K562 (cell line): ENCODE results near the gene GGA3. TPM values are rescaled to one million over a fixed set of nuclear protein-coding genes. Genes with fewer than 3 reads are reported as not detected.
A peak's percentile ranks its signal among the peaks of the same experiment; 100 is the strongest.

Experiments
- ATAC-seq: fragments of 200-7000 bp; cut with Tn5 transposase; 3 replicates; pipeline ENCODE4 v1.9.1; 2020; ENCODE audit warnings: moderate library complexity
- BruUV-seq: library from RNA; stranded (reverse); fragments of 400-500 nt; replicated peaks from 2 replicates; lab custom pipeline; 2021; lab: Mats Ljungman, UMichigan
- CTCF ChIA-PET: fragments of 300-600 bp; formaldehyde crosslinking; extraction: SDS; loops from one replicate; lab custom pipeline; 2021; ENCODE audit warnings: low intra/inter-chr PET ratio; lab: Yijun Ruan, JAX
- POLR2A ChIA-PET: fragments of 300-600, 350-650 bp; sonication (Branson Sonifier 250); formaldehyde crosslinking; extraction: SDS; loops from one replicate; lab custom pipeline; 2021; ENCODE audit warnings: antibody characterized with exemption, inconsistent platforms; lab: Yijun Ruan, JAX
- DNase-seq, 4 experiments: peaks; one replicate each; pipeline versions ENCODE4 v3.0.0 to v3.0.0-alpha.2; 2011 to 2018; ENCODE audit warnings: low spot score in 3 of 4, mixed read lengths in 3 of 4; ENCODE audit errors: extremely low read depth in 1 of 4
- FAIRE-seq: peaks from 2 replicates; lab custom pipeline; 2011; peaks lifted over from hg19 to GRCh38; lab: Jason Lieb, UNC
- H2AFZ ChIP-seq: 2 replicates; pipeline ENCODE4 v1.6.0; 2011; ENCODE audit warnings: low read depth, low read length, control low read depth, inconsistent platforms
- H3K27ac ChIP-seq: fragments of 200-600 bp; 3 replicates; pipeline ENCODE4 v1.8.0; 2011; ENCODE audit warnings: low read depth, mild to moderate bottlenecking, control low read depth, inconsistent platforms, low read length, moderate library complexity, mixed read lengths; ENCODE audit errors: extremely low read depth
- H3K27me3 ChIP-seq, 2 experiments: fragments of 300-600 bp in 1 of 2; 2 replicates in 1 of 2; 3 replicates in 1 of 2; pipeline versions ENCODE4 v1.6.0 to v1.8.0; 2011; ENCODE audit warnings: inconsistent platforms in 2 of 2, low read length in 2 of 2, mild to moderate bottlenecking in 1 of 2, mixed read lengths in 1 of 2, moderate library complexity in 1 of 2; ENCODE audit not compliant: control insufficient read depth in 2 of 2, insufficient read depth in 2 of 2
- H3K36me3 ChIP-seq: fragments of 300-600 bp; 3 replicates; pipeline ENCODE4 v1.8.0; 2011; ENCODE audit warnings: mild to moderate bottlenecking, low read length, inconsistent platforms; ENCODE audit not compliant: control insufficient read depth, insufficient read depth
- H3K4me1 ChIP-seq, 2 experiments: fragments of 200-600 bp in 1 of 2; replicated peaks in 1 of 2; 2 replicates in 1 of 2; 3 replicates in 1 of 2; pipeline versions ENCODE4 v1.5.1 to v1.8.0; 2011; ENCODE audit warnings: inconsistent platforms in 2 of 2, low read length in 2 of 2, mild to moderate bottlenecking in 1 of 2, mixed read lengths in 1 of 2, moderate library complexity in 1 of 2; ENCODE audit not compliant: control insufficient read depth in 2 of 2, insufficient read depth in 2 of 2
- H3K4me2 ChIP-seq: 2 replicates; pipeline ENCODE4 v1.6.1; 2011; ENCODE audit warnings: low read length, control low read depth, inconsistent platforms, mixed read lengths; ENCODE audit not compliant: insufficient read depth
- H3K4me3 ChIP-seq: fragments of 200-600 bp; sonication (generic), shearing (Covaris generic); 2 replicates; pipeline ENCODE4 v1.5.1; 2016; ENCODE audit warnings: control low read depth, inconsistent platforms
- H3K79me2 ChIP-seq: fragments of 200-600 bp; 3 replicates; pipeline ENCODE4 v1.8.0; 2011; ENCODE audit warnings: low read length, inconsistent platforms; ENCODE audit not compliant: control insufficient read depth, insufficient read depth
- H3K9ac ChIP-seq, 2 experiments: 2 replicates each; pipeline versions ENCODE4 v1.6.0 to v1.6.1; 2011; ENCODE audit warnings: low read depth in 2 of 2, low read length in 2 of 2, control low read depth in 1 of 2, inconsistent platforms in 1 of 2, mild to moderate bottlenecking in 1 of 2, mixed read lengths in 1 of 2; ENCODE audit not compliant: insufficient read depth in 1 of 2
- H3K9me1 ChIP-seq: one replicate; pipeline ENCODE4 v1.6.0; 2011; ENCODE audit warnings: inconsistent platforms, mild to moderate bottlenecking, low read length, moderate library complexity; ENCODE audit not compliant: control insufficient read depth, insufficient read depth
- H3K9me3 ChIP-seq: replicated peaks from 2 replicates; pipeline ENCODE4 v1.5.1; 2011; ENCODE audit warnings: low read depth, low read length, inconsistent platforms; ENCODE audit not compliant: control insufficient read depth, insufficient read depth
- H4K20me1 ChIP-seq: replicated peaks from 2 replicates; pipeline ENCODE4 v1.6.1; 2011; ENCODE audit warnings: low read length, inconsistent platforms, mixed read lengths; ENCODE audit not compliant: control insufficient read depth, insufficient read depth
- ETV1 ChIP-seq: fragments of 450-650 bp; conservative IDR thresholded peaks from 2 replicates; pipeline ENCODE4 v1.6.1; 2016; ENCODE audit warnings: missing genetic modification characterization, control low read depth, low read depth, missing compliant biosample characterization
- ETV6 ChIP-seq, 3 experiments: fragments of 150-350 bp in 1 of 3; sonication (generic) in 1 of 3; formaldehyde crosslinking in 1 of 3; IDR thresholded peaks; 2 replicates each; pipeline versions ENCODE4 v1.6.1 to v1.8.0; 2014 to 2022; ENCODE audit warnings: borderline replicate concordance in 2 of 3, low read depth in 2 of 3, antibody characterized with exemption in 1 of 3, low read length in 1 of 3, mild to moderate bottlenecking in 1 of 3, missing genetic modification reagents in 1 of 3
- HDAC1 ChIP-seq, 2 experiments: fragments of 450-650 bp; IDR thresholded peaks; 2 replicates each; pipeline ENCODE4 v1.6.1; 2016 to 2017; ENCODE audit warnings: inconsistent platforms in 1 of 2, mild to moderate bottlenecking in 1 of 2, moderate library complexity in 1 of 2
- KDM4B ChIP-seq, 2 experiments: fragments of 450-650 bp in 1 of 2; sonication (generic) in 1 of 2; IDR thresholded peaks; 2 replicates each; pipeline ENCODE4 v1.6.1; 2016 to 2017; ENCODE audit warnings: borderline replicate concordance in 2 of 2, antibody characterized with exemption in 1 of 2, low read depth in 1 of 2, mild to moderate bottlenecking in 1 of 2
- NRF1 ChIP-seq, 2 experiments: fragments of 450-650 bp; IDR thresholded peaks in 1 of 2; conservative IDR thresholded peaks in 1 of 2; 2 replicates each; pipeline ENCODE4 v1.6.1; 2014; ENCODE audit warnings: mild to moderate bottlenecking in 2 of 2
- POLR2AphosphoS5 ChIP-seq: IDR thresholded peaks from 2 replicates; pipeline ENCODE4 v1.6.1; 2011; ENCODE audit warnings: mild to moderate bottlenecking, low read depth, low read length, moderate library complexity; ENCODE audit not compliant: control insufficient read depth, insufficient read depth
- RAD21 ChIP-seq, 2 experiments: fragments of 250-450 bp in 1 of 2; fragments of 450-650 bp in 1 of 2; sonication (Bioruptor Pico) in 1 of 2; formaldehyde crosslinking in 1 of 2; IDR thresholded peaks in 1 of 2; conservative IDR thresholded peaks in 1 of 2; 2 replicates each; pipeline versions ENCODE4 v1.4.0 to v1.8.0; 2020 to 2022; ENCODE audit warnings: mild to moderate bottlenecking in 2 of 2, moderate library complexity in 1 of 2
- RBFOX2 ChIP-seq: fragments of 200-400 bp; formaldehyde crosslinking; IDR thresholded peaks from 2 replicates; pipeline ENCODE4 v1.6.1; 2017; ENCODE audit warnings: low read depth, mild to moderate bottlenecking, low read length, moderate library complexity
- WHSC1 ChIP-seq: IDR thresholded peaks from one replicate; pipeline ENCODE4 v1.6.1; 2012; ENCODE audit warnings: low read length, control low read depth, inconsistent platforms
- ZNF12 ChIP-seq: sonication (generic); formaldehyde crosslinking; IDR thresholded peaks from 2 replicates; pipeline ENCODE4 v1.4.0; 2020; ENCODE audit warnings: mild to moderate bottlenecking, missing genetic modification reagents
- WGBS: fragments of 100-300 bp; shearing (Covaris generic); methylation state at CpG from one replicate; pipeline ENCODE4 v1.1.6; 2016; ENCODE audit warnings: low coverage, mixed read lengths; ENCODE audit not compliant: insufficient coverage; ENCODE audit errors: missing lambda C conversion rate; 5-methylcytosine and 5-hydroxymethylcytosine counted together
- in situ Hi-C: fragments of 300-500 bp; cut with MboI; formaldehyde crosslinking; loops from 4 replicates; pipeline ENCODE4 v1.15.0; 2018; ENCODE audit warnings: inconsistent platforms, mixed read lengths
- intact Hi-C: fragments of 100-400 bp; cut with micrococcal nuclease; formaldehyde crosslinking; loops from 2 replicates; pipeline ENCODE4 v1.14.2; 2022
- polyA plus RNA-seq, 8 experiments: library from polyadenylated mRNA; depleted of rRNA in 4 of 8; stranded (reverse) in 5 of 8; unstranded in 3 of 8; fragments of >200 nt; fragmentation: Nextera tagmentation in 2 of 8; fragmentation: Illumina TruSeq in 1 of 8; extraction: Ambion mirVana in 2 of 8; extraction: Trizol in 1 of 8; gene quantifications; 2 replicates each; pipeline versions ENCODE4 v1.2.1 to v1.2.3, GENCODE V29; 2011 to 2014; ENCODE audit warnings: inconsistent platforms in 1 of 8, missing spikeins in 1 of 8
- total RNA-seq, 7 experiments: library from RNA; depleted of rRNA in 6 of 7; stranded (reverse); fragments of >200 nt in 6 of 7; fragmentation: Illumina TruSeq in 2 of 7; extraction: Trizol in 2 of 7; gene quantifications; 2 replicates each; pipeline versions ENCODE4 v1.2.1 to v1.2.3, GENCODE V29; 2011 to 2021; ENCODE audit warnings: low replicate concordance in 1 of 7
- TF ChIP-seq, protein P1 (sequence below), 2 experiments: IDR thresholded peaks; 2 replicates each; pipeline ENCODE4 v1.6.1; 2011; ENCODE audit warnings: borderline replicate concordance in 1 of 2, control low read depth in 1 of 2, low read depth in 1 of 2, low read length in 1 of 2, mild to moderate bottlenecking in 1 of 2, mixed read lengths in 1 of 2, moderate library complexity in 1 of 2; ENCODE audit not compliant: insufficient read depth in 1 of 2, insufficient read length in 1 of 2, poor library complexity in 1 of 2, severe bottlenecking in 1 of 2; ENCODE audit errors: extremely low read depth in 1 of 2
- TF ChIP-seq, protein P2 (sequence below): sonication (generic); formaldehyde crosslinking; IDR thresholded peaks from 2 replicates; pipeline ENCODE4 v1.8.1; 2023; ENCODE audit warnings: mild to moderate bottlenecking, missing genetic modification reagents
- TF ChIP-seq, protein P3 (sequence below): sonication (generic); formaldehyde crosslinking; IDR thresholded peaks from 2 replicates; pipeline ENCODE4 v1.5.0; 2020; ENCODE audit warnings: missing genetic modification reagents

Gene GGA3
- total and polyA plus RNA-seq, 9 of the 15 experiments (the other 6 are each of a cell fraction or from before 2014, with no cell fraction given), result 5.7 to 64.9 (median 25.4) TPM

DNA sequence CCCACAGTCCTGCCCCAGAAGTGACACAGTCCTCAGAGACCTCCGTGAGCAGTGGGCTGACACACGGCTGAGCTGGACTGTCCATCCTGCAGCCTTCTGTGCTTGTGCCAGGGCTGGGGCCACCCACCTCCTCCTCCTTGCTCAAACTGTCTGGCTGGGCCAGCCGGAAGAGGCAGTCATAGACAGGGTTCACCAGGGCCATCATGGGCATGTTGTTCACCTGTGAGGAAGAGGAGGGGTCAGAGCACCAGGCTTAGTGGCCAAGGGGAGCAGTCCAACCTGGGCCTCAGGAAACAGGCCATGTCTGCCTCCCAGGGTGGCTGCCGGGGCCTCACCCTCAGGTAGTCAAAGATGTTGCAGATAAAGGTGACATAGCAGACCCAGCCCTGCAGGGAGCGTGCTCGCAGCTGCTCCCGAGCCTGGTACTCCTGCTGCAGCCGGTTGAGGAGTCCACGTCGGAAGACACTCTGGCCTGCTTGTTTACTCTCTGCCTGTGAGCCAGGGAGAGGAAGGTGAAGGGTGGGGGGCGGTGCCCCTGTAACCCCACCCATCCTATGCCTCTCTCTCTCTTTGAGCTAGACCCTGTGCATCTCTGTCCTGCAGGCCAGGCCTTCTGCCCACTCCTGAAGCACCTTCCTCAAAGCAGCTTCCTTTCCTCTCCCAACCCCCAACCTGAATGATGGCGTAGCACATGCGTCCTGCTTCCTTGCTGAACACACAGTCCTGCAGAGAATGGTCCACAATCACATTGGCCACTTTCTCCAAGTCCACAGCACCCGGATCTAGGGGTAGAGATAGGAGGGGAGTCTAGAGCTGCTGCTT is 6.2 kb upstream of the GGA3 start:
- DNase-seq, result peak; percentile 49 to 78 (median 63)
- H3K27ac ChIP-seq, result peak overlapping the region; percentile 64; the same call in 2 of the 3 replicates
- POLR2A ChIA-PET, result interaction anchor here (0.5 to 3.2 kb wide), 11 partner anchors 8 to 150 kb away, joined by 3 to 23 read pairs (median 5); no protein-coding TSS in a partner anchor
- BruUV-seq, result no TSS peak
- no peaks in the 10 kb centered on the region for H3K9me3 ChIP-seq
- 27% methylated on average over 14 of the region's 14 CpGs for WGBS
- H3K27me3 ChIP-seq, result no peaks in the 10 kb centered on the region
- CTCF ChIA-PET, result interaction anchor here (0.6 to 0.8 kb wide), 3 partner anchors 96 to 304 kb away, joined by 3 read pairs; no protein-coding TSS in a partner anchor
- peak overlapping the region; percentile 34 to 75; a peak in 3 of 4 replicates for H3K9ac ChIP-seq
- peaks cover 53% of the 10 kb centered on the region; the same call in 2 of the 3 replicates for H3K36me3 ChIP-seq
- no peak overlapping the region for H3K4me3 ChIP-seq
- in situ Hi-C loops, result loop anchor here (10.0 kb wide), 1 partner anchor 147 kb away; no protein-coding TSS in a partner anchor
- peaks cover 39% of the 10 kb centered on the region for H3K79me2 ChIP-seq
- H3K4me2 ChIP-seq, result peak overlapping the region; percentile 58
- H2AFZ ChIP-seq, result 0 out of 2 replicates have a peak overlapping the region, but pooled peaks have one; percentile 10
- no peaks in the 10 kb centered on the region for H4K20me1 ChIP-seq
- peaks cover 29 to 55% of the 10 kb centered on the region in 2 experiments; a peak in 4 of 5 replicates for H3K4me1 ChIP-seq
- ATAC-seq, result peak; percentile 75
- intact Hi-C loops, result no loop called here
- FAIRE-seq, result peak; percentile 82
- H3K9me1 ChIP-seq, result no peaks in the 10 kb centered on the region
- TF ChIP-seq ETV1 (peak; percentile 55; the same call in 1 of the 2 replicates), NRF1 (conservative IDR thresholded peaks at IDR 0.05 in 1 of 2, IDR thresholded peaks at IDR 0.05 in 1 of 2) (peak; percentile 64 to 70), ETV6 (IDR thresholded peaks at IDR 0.05; ENCODE audit: borderline replicate concordance in 1 of 2, low read depth in 2 of 2, low read length in 1 of 2) (no peak), ETV6 (CRISPR knock-in tag; IDR thresholded peaks at IDR 0.05; ENCODE audit: borderline replicate concordance) (no peak), POLR2AphosphoS5 (peak; percentile 22; the same call in 1 of the 2 replicates), WHSC1 (no peak), HDAC1 (IDR thresholded peaks at IDR 0.05) (0 out of 4 replicates have a peak, but pooled peaks of 1 of the 2 experiments have one; percentile 17), RBFOX2 (peak; percentile 39), KDM4B (IDR thresholded peaks at IDR 0.05; ENCODE audit: borderline replicate concordance in 2 of 2, low read depth in 1 of 2) (no peak), RAD21 (CRISPR knock-in tag; conservative IDR thresholded peaks at IDR 0.05 in 1 of 2, IDR thresholded peaks at IDR 0.05 in 1 of 2) (peak in 1 of 2 experiments; percentile 52; a peak in 2 of 4 replicates), ZNF12 (CRISPR knock-in tag) (no peak)
- TF ChIP-seq, protein P1, sequence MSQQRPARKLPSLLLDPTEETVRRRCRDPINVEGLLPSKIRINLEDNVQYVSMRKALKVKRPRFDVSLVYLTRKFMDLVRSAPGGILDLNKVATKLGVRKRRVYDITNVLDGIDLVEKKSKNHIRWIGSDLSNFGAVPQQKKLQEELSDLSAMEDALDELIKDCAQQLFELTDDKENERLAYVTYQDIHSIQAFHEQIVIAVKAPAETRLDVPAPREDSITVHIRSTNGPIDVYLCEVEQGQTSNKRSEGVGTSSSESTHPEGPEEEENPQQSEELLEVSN (IDR thresholded peaks at IDR 0.05; ENCODE audit: borderline replicate concordance in 1 of 2, extremely low read depth in 1 of 2, insufficient read depth in 1 of 2, insufficient read length in 1 of 2, low read depth in 1 of 2, low read length in 1 of 2, poor library complexity in 1 of 2, severe bottlenecking in 1 of 2), result peak in 1 of 2 experiments; percentile 12
- TF ChIP-seq, protein P2, sequence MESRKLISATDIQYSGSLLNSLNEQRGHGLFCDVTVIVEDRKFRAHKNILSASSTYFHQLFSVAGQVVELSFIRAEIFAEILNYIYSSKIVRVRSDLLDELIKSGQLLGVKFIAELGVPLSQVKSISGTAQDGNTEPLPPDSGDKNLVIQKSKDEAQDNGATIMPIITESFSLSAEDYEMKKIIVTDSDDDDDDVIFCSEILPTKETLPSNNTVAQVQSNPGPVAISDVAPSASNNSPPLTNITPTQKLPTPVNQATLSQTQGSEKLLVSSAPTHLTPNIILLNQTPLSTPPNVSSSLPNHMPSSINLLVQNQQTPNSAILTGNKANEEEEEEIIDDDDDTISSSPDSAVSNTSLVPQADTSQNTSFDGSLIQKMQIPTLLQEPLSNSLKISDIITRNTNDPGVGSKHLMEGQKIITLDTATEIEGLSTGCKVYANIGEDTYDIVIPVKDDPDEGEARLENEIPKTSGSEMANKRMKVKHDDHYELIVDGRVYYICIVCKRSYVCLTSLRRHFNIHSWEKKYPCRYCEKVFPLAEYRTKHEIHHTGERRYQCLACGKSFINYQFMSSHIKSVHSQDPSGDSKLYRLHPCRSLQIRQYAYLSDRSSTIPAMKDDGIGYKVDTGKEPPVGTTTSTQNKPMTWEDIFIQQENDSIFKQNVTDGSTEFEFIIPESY (CRISPR knock-in tag), result peak; percentile 75
- TF ChIP-seq, protein P3, sequence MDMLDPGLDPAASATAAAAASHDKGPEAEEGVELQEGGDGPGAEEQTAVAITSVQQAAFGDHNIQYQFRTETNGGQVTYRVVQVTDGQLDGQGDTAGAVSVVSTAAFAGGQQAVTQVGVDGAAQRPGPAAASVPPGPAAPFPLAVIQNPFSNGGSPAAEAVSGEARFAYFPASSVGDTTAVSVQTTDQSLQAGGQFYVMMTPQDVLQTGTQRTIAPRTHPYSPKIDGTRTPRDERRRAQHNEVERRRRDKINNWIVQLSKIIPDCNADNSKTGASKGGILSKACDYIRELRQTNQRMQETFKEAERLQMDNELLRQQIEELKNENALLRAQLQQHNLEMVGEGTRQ, result no peak
